ENCODE data around the gene ATP6V0E2.
"Not testable (repeated sequence)": the region's sequence is repeated elsewhere in the genome, so short reads cannot be mapped to it uniquely, and the experiment has no call there.

Gene ATP6V0E2

DNA sequence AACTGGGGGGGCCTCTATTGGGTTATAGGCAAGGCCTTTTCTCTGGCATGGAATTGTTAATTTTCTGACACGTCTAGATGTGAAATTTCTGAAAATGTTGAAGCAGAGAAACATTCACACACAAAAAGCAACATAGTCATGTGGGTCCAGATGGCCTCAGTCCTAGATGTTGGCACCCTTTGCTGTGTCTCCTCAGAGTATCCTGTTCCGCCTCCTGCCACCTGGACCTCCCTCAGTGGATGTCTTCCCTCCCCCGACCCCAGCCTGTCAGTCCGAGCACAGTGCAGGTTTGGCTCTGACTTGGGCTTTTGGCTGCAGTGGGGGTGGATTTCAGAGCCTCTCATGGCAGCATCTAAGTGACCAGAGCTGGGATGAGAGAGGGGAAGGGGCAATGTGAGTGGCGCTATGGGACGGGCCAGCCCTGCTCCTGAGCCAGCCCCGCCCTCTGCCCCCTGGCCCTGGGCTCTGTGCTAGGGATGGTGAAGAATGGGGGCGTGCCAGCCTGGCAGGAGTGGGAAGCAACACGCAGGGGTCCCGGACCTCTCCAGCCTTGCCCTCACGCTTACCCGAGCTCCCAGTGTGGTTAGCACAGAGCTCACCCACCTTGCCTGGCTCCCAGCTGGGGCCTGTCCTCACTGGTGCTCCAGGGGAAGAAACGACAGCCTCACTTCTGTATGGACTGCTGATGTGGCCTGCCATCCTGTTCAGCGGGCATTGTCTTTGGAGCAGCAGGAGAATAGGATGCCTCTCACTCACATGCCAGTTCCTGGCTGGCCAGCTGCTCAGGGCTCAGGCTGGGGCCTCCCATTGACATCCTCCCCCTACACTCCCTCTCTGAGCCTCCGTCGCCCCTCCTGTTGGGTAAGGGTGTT is 6.2 kb downstream of the ATP6V0E2 start:
- DNase-seq (ENCODE audit: low read depth in 2 of 2): no peak

DNA sequence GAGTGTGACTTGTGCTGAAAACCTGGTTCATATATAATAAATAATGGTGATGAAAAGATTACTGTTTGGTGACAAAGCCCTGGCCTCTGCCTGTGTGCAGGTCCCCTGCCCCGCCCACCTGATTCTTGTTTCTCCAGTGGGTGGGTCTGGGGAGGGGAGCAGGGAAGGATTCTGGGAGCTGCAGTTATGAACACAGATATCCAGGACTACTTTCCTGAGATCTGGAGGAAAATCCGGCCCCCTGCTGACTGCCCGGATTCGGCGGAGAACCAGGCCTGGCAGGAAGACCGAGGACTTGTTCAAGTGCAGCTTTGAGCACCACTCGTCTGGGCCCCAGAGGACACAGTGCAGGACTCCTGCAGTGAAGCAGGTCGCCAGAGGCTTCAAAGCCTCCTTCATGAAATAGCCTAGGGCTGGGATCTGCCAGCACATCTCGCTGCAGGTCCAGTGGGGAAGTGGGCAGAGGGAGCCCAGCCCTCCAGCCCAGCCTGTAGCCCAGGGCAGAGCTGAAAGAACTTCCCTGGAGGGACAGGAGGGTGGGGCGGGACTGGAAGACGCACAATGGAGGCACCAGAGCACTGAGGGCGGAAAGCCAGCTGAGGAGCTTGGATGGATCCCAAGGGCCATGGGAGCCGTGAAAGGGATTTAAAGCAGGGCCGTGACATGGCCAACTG is 7.0 kb downstream of the ATP6V0E2 start:
- DNase-seq (ENCODE audit: low read depth in 2 of 2): no peak

DNA sequence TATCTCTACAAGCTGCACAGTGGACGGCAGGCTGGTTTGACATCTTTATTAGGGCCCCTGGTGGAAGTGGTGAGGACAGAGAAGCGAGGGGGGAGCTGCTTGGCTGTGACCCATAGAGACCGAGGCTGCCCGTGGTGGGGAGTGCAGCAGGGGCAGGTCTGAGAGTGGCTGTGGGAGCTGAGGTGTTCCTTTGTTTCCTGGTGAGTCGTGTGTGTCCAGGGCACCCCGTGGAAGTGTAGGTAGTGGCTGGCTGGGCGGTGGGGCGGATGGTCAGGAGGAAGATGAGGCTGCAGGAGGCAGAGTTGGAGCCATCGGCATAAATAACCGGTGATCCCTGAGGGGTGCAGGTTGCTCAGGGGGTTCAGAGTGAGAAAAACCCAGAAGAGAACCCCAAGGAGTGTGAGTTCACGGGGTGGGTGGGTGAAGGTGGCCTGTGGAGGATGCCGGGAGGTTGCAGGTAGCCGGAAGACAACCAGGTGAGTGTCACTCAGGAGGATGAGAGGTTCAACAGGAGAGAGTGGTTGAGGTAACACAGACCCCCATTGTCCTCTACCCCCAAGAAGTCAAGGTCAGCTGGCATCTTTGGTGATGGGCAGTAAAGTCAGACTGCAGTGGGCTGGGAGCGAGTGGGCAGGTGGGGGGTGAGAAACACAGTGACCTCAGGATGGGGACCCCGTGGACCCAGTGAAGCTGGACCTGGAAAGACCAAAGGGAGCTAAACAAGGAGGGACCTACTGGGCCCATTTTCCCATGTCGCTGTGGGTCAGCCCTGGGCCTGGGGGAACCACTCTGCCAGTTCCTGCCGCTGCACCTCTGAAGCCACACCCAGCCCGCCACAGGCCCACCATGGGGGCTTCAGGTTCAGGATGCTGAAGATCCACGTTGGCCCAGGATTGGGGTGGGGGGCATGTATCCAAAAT is 7.8 kb downstream of the ATP6V0E2 start:
- no peak for DNase-seq (ENCODE audit: low read depth in 2 of 2)

DNA sequence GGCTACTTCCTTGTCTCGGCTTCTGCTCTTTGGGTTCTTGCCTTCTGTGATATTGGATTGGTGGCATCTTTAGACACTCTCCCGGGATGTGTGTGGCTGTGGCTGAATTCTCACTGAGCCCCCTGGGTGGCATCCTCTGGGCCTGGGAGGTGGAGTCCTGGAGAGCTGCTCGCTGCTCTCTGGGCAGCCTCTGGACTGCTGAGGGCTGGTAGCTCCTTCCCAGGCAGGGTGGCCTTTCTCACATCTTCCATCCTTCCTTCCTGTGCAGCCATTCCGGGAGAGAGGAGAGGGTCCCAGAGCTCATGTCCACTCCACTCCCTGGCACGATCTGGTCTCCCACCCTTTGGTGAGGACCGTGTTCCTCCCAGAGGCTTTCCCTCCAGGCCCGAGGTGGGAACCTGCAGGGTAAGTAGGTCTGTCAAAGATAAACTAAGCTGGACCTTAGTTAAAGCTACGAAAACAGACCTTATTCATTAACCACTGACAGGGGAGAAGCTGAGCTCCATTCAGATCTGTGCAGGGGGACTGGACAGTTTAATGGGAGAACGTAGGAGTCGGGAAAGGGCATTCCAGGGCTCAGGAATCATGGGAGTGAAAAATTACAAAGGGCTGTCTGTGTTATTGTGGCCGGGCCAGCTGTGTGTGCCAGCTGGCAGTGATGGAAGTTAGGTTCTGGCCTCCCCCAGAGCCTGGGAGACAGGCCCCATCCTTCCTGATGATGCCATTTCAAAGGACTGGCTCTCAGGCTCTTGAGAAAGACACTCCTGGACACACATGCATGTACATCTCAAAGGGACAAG is 8.7 kb downstream of the ATP6V0E2 start:
- DNase-seq (ENCODE audit: low read depth in 2 of 2): no peak

DNA sequence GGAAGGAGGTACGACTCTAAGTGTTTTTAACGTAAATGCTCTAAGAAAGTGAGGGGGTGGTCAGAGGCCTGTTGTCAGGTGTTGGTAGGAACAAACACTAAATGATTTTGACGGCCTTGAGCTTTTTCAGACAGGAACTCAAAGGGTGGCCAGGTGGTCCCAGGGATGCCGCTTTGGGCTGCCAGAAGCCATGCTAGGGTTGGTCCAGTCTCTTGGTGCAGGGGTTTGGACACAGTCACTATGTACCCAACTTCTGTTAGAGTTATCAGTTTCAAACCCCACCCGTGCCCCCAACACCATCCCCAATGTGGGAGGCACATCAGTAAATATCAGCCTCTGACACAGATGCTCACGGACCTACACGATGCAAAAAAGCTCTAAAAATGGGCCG is 9.3 kb downstream of the ATP6V0E2 start:
- no peak for DNase-seq (ENCODE audit: low read depth in 2 of 2)

DNA sequence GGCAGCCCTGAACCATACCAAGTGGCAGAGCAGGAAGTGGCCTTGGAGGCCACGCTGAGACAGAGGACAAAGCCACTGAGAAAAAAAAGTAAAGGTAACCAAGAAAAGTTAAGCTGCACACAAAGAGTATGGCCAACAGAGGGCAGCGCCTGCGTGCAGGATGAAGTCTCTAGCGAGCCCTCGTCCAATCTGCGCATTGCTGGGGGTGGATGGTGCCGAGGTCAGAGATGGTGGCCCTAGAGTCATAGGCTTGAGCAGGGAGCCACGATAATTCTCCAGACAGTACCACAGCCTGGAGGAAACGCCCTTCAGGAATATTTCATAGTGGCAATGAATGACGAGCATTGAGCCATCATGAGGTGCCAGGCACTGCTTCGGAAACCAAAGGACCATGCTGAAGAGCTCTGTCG is 9.7 kb downstream of the ATP6V0E2 start:
- DNase-seq (ENCODE audit: low read depth in 2 of 2): peak in 1 of 2 donors; percentile 48

DNA sequence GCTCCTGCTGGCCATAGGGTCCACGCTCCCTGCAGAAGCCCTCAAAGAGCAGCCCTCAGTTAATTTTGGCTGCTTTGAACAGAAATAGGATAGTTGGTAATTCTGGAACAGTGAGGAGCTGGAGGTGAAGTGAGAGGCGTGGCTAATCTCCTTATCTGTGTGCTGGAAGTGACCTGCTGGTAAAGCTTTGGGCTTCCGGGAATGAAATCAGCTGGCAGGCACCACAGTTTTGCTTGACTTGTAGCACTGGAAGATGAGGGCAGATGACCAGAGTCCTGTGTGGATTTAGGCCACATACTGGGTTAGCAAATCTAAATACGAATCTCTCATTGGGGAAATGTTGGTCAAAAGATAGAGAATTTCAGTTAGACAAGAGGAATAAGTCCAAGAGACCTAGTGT is 10.2 kb downstream of the ATP6V0E2 start:
- no peak for DNase-seq (ENCODE audit: low read depth in 2 of 2)

DNA sequence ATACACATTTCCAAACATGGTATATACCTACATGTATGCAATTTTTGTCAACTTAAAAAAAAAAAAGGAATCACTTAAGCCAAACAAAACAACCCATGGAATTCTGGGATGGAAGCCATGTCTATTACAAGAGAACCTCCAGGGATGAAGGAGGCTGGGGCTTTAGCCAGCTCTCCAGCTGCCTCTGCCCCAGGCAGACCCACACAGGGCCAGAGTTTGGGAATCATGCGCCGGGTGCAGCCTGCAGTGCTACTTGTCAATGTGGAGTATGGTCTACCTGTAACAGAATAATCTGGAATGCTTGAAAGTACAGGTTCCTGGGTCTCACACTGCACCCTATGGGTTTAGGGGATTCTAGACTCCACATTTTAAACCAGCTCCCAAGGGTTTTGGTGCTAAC is 10.8 kb downstream of the ATP6V0E2 start:
- DNase-seq (ENCODE audit: low read depth in 2 of 2): no peak

DNA sequence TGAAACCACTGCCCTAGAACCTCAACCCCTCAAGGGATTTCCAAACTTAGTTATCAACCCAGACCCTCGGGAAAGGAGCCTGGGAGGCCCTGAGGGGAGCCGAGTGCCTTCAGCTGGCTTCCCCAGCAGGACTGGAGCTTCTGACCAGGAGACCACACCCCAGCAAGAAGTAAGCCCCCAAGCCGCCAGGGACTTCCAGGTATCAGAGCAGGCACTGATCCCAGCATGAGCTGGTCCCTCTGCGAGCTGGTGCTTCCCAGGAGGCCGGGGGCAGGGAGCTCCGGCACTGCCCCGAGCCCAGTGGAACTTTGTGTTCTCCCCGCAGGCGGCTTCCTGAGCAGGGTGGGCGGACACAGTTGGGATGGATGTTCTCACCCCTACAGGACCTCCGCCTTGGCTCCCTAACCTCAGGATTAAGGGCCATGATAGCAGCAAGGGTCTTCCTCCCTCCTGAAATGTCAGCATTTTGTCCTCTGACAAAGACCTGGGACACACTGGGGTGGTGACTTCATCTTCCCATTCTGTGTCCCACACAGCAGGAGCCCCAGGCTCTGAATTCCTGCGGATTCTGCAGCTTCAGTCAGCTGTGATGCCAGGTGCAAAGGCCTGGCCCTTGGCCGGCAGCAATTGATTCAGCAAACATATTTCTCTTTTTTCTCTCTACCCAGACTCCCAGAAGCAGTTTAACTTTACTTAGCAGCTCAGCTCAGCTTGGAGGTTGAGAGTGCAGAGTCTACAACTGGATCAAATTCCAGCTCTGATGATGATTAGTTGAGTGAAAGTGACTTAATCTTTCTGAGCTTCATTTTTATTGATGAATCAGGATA is 11.6 kb downstream of the ATP6V0E2 start:
- DNase-seq (ENCODE audit: low read depth in 2 of 2): no peak

DNA sequence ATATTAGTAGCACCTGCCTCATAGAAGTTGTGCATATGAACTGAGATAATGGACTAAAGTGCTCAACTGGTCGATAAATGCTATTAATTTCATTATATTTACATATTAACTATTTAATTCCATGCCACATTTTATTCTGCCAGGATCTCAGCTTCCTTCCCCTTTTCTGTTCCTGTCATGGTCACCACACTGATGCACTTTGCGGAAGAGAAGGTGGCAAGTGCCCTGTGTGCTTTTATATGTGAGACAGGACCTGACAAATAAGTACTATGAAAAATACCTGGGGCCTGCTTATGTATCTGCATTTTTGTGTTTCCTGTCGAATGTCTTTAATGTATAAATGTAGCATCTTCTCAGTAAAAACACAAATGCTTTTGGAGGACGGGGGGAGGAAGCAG is 12.2 kb downstream of the ATP6V0E2 start:
- no peak for DNase-seq (ENCODE audit: low read depth in 2 of 2)

DNA sequence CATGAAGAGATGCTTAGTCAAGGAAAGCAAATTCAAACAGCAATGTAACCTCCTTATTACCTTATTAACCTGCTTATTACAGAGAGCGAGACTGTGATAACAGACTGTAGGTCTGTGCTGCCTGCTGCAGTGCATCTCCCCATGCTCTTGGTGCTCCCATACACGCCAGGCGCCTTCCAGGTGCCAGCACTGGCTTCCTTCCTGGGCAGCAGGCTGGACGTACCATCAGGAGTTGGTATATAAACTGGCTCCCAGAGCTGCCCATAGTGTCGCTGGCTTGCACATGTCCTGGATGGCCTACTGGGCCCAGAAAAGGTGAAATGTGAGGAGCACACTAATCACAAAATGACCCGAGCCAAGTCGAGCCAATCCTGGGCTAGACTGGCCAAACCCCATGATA is 13.5 kb downstream of the ATP6V0E2 start:
- no peak for DNase-seq (ENCODE audit: low read depth in 2 of 2)

DNA sequence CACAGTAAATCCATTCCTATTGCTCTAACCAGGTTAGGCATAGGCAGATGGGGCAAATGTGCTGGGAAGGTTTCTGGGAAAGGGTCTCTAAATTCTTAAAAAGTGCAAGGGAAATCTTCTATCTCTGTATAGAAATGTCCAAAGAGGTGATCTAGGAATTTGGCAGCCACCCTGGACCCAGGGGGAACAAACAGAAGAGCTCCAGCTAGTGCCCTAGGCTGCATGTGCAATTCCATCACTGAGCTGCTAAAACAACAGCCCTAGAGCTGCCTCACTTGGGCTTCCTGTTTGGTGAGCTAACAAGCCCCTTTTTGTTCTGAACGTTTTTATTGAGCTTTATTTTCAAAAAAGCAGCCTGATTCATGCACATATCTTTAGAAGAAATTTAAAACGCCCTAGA is 16.9 kb downstream of the ATP6V0E2 start:
- DNase-seq (ENCODE audit: low read depth in 2 of 2): not testable (repeated sequence)

DNA sequence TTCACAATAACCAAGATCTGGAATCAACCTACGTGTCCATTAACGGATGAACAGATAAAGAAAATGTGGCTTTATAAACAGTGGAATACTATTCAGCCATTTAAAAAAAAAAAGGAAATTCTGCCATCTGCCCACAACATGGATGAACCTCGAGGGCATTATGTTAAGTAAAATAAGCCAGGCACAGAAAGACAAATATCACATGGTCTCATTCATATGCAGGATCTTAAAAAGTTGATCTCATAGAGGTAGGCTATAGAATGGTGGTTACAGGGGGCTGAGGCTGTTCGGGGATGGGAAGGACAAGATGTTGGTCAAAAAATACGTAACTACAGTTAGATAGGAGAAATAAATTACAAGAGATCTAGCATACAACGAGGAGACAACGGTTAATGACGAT is 21.2 kb downstream of the ATP6V0E2 start:
- not testable (repeated sequence) for DNase-seq (ENCODE audit: low read depth in 2 of 2)

DNA sequence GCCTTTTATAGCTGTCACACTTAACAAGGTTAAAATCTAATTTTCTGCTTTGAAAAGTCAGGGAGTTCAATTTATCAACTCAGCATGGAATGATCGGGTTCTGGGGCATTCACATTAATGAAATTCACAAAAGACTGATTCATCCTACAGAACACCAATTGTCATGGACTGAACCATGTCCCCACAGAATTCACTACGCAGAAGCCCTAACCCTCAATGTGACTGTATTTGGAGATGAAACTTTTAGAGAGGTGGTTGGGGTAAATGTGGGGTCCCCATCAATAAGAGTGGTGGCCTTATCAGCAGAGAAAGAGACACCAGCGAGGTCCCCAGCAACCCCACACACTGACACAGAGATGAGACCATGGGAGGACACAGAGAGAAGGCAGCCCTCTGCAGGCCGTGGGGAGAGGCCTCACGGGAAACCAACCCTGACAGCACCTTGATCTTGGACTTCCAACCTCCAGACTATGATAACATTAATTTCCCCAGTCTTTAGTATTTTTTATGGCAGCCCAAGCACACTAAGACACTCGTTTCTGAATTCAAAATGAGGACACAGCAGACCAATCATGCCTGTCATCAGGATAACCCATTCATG is 34.1 kb downstream of the ATP6V0E2 start:
- not testable (repeated sequence) for DNase-seq (ENCODE audit: low read depth in 2 of 2)

DNA sequence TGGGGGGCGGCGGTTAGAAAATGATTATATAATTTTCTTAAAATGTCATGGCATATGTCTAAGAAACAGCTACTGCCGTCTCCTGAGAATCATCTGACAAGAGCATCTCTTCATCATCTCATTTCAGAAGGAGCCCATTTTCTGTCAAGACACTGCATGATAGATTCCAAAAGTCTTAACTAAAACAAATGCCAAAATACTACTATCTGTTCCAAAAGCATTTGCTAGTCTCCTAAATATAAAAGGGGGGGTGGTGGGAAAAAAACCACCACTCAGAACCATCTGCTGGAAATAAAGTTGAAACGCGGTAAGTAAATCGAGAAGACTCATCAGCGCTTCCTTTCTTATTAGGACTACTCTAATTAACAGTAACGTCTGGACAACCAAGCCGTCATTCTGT is 36.5 kb downstream of the ATP6V0E2 start:
- not testable (repeated sequence) for DNase-seq (ENCODE audit: low read depth in 2 of 2)

DNA sequence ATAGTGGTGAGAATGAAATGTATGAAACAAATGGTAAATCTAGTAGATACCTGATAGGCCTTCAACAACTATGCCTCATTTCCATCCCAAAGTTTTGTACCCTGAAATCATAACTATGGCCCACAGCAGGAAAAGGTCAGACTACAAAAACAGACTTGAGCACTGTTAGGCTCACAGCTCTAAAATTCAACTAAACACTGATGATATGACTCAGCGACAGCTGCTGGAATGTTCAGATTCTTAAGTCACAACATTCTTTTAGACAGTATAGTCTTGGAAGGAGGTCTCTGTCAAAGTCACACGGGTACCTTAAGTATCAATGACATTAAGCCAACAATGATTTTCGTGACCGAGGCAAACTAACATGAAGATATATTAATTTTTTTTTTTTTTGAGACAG is 38.4 kb downstream of the ATP6V0E2 start:
- DNase-seq (ENCODE audit: low read depth in 2 of 2): not testable (repeated sequence)

DNA sequence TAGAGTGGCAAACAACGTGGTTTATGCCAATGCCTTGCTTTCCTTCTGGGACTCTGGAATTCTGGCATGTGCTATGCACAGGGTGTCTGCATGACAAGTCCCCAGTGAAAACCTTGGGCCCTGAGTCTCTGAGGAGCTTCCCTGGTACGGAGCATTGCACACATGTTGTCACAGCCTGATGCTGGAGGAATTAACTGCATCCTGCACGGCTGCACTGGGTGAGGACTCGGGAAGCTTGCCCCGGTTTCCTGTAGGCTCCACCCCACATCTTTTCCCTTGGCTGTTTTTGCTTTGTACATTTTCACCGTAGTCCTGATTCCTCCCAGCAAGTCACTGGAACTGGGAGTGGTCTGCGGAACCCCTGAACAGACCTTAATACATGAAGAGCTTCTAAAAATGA is 52.6 kb downstream of the ATP6V0E2 start:
- not testable (repeated sequence) for DNase-seq (ENCODE audit: low read depth in 2 of 2)
